Stimulated activated CD4-positive, alpha-beta T cell treated with anti-CD3 and anti-CD28 coated beads, Interleukin-1b, Interleukin-23, amount 100 ng/mL, for 48 hours (primary cell): Measurements from ENCODE around the gene AKAP6.

Experiments used
- DNase-seq: peaks from one replicate; pipeline ENCODE4 v3.0.0-alpha.2; 2020

Gene AKAP6

GRCh38 chr14:32865827-32866376 lies 536.8 kb downstream of the AKAP6 start:
- no peak for DNase-seq

- DNase-seq, result no peak
Observed at GRCh38 chr14:32883188-32883587, 554.1 kb downstream of the AKAP6 start.
